ENCODE results near the gene WFS1. TPM values are rescaled to one million over a fixed set of nuclear protein-coding genes. Genes with fewer than 3 reads are reported as not detected.

WFS1 gene
- polyA plus RNA-seq, 1 of the 3 experiments (the other 2 are of a cell fraction), result 18.7 TPM

DNA sequence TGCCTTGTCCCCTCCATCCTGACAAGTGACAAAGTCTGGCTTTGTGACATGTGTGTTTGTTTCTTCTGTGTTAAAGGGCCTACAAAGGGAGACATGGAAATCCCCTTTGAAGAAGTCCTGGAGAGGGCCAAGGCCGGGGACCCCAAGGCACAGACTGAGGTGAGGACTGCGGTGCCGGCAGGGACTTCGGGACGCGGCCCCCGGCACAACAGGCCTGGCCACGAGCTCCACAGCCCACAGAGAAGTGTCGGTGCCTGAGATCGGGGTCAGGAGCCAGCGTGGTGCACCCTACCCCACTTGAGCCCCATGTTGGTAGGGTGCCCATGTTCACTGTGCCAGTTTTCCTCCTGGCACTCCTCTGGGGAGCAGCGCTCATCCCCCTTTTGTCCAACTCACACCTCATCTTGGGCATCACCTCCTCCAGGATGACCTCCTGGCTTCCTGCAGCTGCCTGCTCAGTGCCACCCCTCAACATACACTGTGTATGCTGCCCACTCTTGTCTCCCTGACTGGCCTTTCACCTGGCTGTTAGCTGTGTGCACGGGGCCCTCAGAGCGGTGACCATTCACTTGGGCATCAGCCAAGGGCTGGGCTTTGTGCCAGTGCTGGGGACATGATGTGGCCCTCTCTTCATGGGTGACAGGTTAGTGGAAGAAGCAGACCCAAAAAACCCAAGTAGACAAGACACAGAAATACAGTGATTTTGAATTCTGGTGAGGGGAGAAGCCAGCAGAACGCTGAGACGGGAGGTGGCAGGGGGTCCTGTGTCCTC, 17.6 kb downstream of the WFS1 start:
- POLR2A ChIA-PET, result no interaction called here

DNA sequence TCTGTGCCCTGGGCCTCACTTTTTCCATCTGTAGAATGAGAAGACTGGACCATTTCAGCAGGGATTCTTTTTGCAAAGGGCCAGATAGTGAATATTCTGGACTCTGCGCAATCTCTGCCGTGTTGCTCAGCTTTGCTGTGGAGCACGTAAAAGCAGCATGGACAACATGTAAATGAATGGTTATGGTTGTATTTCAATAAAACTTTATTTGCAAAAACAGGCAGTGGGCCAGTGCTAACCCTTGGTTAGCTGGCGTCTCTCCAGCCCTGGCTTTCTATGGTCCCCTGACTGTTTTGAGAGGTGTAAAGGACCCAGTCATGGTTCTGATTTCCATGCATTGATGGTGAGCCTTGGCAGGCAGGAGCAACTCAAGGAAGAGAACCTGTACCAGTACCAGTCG, 18.7 kb downstream of the WFS1 start:
- H3K4me3 ChIP-seq (ENCODE audit: low read depth in 2 of 2, low read length in 1 of 2), result no peak overlapping the region
- H3K79me2 ChIP-seq (ENCODE audit: insufficient read depth), result no peaks in the 10 kb centered on the region
- ChIA-PET POLR2A (no interaction called here), CTCF (no interaction called here)
- no peaks in the 10 kb centered on the region for H3K27me3 ChIP-seq (ENCODE audit: insufficient read depth)
- TF ChIP-seq ELF1 (IDR thresholded peaks at IDR 0.05) (no peak), FOXJ3 (CRISPR knock-in tag; IDR thresholded peaks at IDR 0.05) (no peak)
- H3K9me2 ChIP-seq, result no peaks in the 10 kb centered on the region
- H3K36me3 ChIP-seq (replicated peaks in 1 of 2; ENCODE audit: control insufficient read depth in 1 of 2, insufficient read depth in 2 of 2, low read length in 1 of 2), result peaks cover 0 to 10% of the 10 kb centered on the region in 2 experiments
- no peak for DNase-seq
- H2AFZ ChIP-seq (ENCODE audit: low read depth), result no peak overlapping the region
- no peaks in the 10 kb centered on the region for H3F3A ChIP-seq (replicated peaks; ENCODE audit: insufficient read depth)
- H3K4me1 ChIP-seq (ENCODE audit: control insufficient read depth in 1 of 2, insufficient read depth in 2 of 2, low read depth in 1 of 2, low read length in 1 of 2), result no peaks in the 10 kb centered on the region
- H3K4me2 ChIP-seq, result no peak overlapping the region
- WGBS (ENCODE audit: low lambda C conversion rate), result 100% methylated on average over 2 of the region's 5 CpGs
- no peak overlapping the region for H3K9ac ChIP-seq
- no peak overlapping the region for H3K27ac ChIP-seq (ENCODE audit: low read depth in 2 of 2, low read length in 1 of 2)
- no peaks in the 10 kb centered on the region for H3K9me3 ChIP-seq
- H4K20me1 ChIP-seq (ENCODE audit: insufficient read depth), result no peaks in the 10 kb centered on the region

More for the DNA sequence above, 17.6 kb downstream of the WFS1 start:
- no peaks in the 10 kb centered on the region for H3K9me3 ChIP-seq
- no peaks in the 10 kb centered on the region for H4K20me1 ChIP-seq (ENCODE audit: insufficient read depth)
- H3K9me2 ChIP-seq, result no peaks in the 10 kb centered on the region
- no peak overlapping the region for H3K27ac ChIP-seq (ENCODE audit: low read depth in 2 of 2, low read length in 1 of 2)
- whole genome bisulfite sequencing (ENCODE audit: low lambda C conversion rate), result 93% methylated on average over 13 of the region's 16 CpGs
- no peak overlapping the region for H3K9ac ChIP-seq
- no peak for DNase-seq
- H3F3A ChIP-seq (replicated peaks; ENCODE audit: insufficient read depth), result no peaks in the 10 kb centered on the region
- no peaks in the 10 kb centered on the region for H3K27me3 ChIP-seq (ENCODE audit: insufficient read depth)
- H3K4me3 ChIP-seq (ENCODE audit: low read depth in 2 of 2, low read length in 1 of 2), result no peak overlapping the region
- H3K79me2 ChIP-seq (ENCODE audit: insufficient read depth), result no peaks in the 10 kb centered on the region
- no peak overlapping the region for H3K4me2 ChIP-seq
- H2AFZ ChIP-seq (ENCODE audit: low read depth), result no peak overlapping the region
- TF ChIP-seq SIN3A (IDR thresholded peaks at IDR 0.05; ENCODE audit: borderline replicate concordance, low read depth, low read length), result no peak
- peaks cover 0 to 3% of the 10 kb centered on the region in 2 experiments; a peak in 1 of 4 replicates for H3K4me1 ChIP-seq (ENCODE audit: control insufficient read depth in 1 of 2, insufficient read depth in 2 of 2, low read depth in 1 of 2, low read length in 1 of 2)
- CTCF ChIA-PET, result interaction anchor here (1.4 kb wide), 1 partner anchor 36 kb away, joined by 5 read pairs; no protein-coding TSS in a partner anchor
- peaks cover 0 to 10% of the 10 kb centered on the region in 2 experiments for H3K36me3 ChIP-seq (replicated peaks in 1 of 2; ENCODE audit: control insufficient read depth in 1 of 2, insufficient read depth in 2 of 2, low read length in 1 of 2)

DNA sequence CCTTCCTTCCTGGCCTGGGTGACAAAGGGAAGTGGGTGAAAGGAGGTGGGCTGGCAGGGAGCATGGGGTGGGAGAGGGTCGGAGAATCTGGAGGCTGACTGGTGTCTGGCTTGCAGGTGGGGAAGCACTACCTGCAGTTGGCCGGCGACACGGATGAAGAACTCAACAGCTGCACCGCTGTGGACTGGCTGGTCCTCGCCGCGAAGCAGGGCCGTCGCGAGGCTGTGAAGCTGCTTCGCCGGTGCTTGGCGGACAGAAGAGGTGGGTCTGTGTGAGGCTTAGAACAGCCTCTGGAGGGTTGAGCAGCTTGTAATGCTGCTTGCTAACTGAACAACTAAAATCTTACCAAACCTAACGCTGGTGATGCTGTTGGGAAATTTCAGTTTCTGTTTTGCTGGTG, 19.2 kb downstream of the WFS1 start:
- 90% methylated on average over 12 of the region's 15 CpGs for WGBS (ENCODE audit: low lambda C conversion rate)

More for the DNA sequence above, 19.2 kb downstream of the WFS1 start:
- H3K9ac ChIP-seq, result no peak overlapping the region
- H2AFZ ChIP-seq (ENCODE audit: low read depth), result no peak overlapping the region
- no peaks in the 10 kb centered on the region for H3K4me1 ChIP-seq (ENCODE audit: control insufficient read depth in 1 of 2, insufficient read depth in 2 of 2, low read depth in 1 of 2, low read length in 1 of 2)
- CTCF ChIA-PET, result interaction anchor here (1.0 kb wide), 1 partner anchor 38 kb away, joined by 5 read pairs; no protein-coding TSS in a partner anchor
- H3K4me2 ChIP-seq, result no peak overlapping the region
- H3K36me3 ChIP-seq (replicated peaks in 1 of 2; ENCODE audit: control insufficient read depth in 1 of 2, insufficient read depth in 2 of 2, low read length in 1 of 2), result peaks cover 0 to 10% of the 10 kb centered on the region in 2 experiments
- DNase-seq, result no peak
- no peaks in the 10 kb centered on the region for H3K9me3 ChIP-seq
- H3K4me3 ChIP-seq (ENCODE audit: low read depth in 2 of 2, low read length in 1 of 2), result no peak overlapping the region
- H4K20me1 ChIP-seq (ENCODE audit: insufficient read depth), result no peaks in the 10 kb centered on the region
- no peak overlapping the region; a peak in 1 of 4 replicates for H3K27ac ChIP-seq (ENCODE audit: low read depth in 2 of 2, low read length in 1 of 2)
- POLR2A ChIA-PET, result no interaction called here
- no peaks in the 10 kb centered on the region for H3K79me2 ChIP-seq (ENCODE audit: insufficient read depth)
- H3K27me3 ChIP-seq (ENCODE audit: insufficient read depth), result no peaks in the 10 kb centered on the region
- H3F3A ChIP-seq (replicated peaks; ENCODE audit: insufficient read depth), result no peaks in the 10 kb centered on the region
- no peaks in the 10 kb centered on the region for H3K9me2 ChIP-seq
- TF ChIP-seq CHD2 (IDR thresholded peaks at IDR 0.05; ENCODE audit: low read length, partially characterized antibody) (no peak), RCOR1 (IDR thresholded peaks at IDR 0.05; ENCODE audit: low read length) (no peak), SMC3 (IDR thresholded peaks at IDR 0.05; ENCODE audit: low read depth, low read length) (no peak)
- TF ChIP-seq, protein P1, sequence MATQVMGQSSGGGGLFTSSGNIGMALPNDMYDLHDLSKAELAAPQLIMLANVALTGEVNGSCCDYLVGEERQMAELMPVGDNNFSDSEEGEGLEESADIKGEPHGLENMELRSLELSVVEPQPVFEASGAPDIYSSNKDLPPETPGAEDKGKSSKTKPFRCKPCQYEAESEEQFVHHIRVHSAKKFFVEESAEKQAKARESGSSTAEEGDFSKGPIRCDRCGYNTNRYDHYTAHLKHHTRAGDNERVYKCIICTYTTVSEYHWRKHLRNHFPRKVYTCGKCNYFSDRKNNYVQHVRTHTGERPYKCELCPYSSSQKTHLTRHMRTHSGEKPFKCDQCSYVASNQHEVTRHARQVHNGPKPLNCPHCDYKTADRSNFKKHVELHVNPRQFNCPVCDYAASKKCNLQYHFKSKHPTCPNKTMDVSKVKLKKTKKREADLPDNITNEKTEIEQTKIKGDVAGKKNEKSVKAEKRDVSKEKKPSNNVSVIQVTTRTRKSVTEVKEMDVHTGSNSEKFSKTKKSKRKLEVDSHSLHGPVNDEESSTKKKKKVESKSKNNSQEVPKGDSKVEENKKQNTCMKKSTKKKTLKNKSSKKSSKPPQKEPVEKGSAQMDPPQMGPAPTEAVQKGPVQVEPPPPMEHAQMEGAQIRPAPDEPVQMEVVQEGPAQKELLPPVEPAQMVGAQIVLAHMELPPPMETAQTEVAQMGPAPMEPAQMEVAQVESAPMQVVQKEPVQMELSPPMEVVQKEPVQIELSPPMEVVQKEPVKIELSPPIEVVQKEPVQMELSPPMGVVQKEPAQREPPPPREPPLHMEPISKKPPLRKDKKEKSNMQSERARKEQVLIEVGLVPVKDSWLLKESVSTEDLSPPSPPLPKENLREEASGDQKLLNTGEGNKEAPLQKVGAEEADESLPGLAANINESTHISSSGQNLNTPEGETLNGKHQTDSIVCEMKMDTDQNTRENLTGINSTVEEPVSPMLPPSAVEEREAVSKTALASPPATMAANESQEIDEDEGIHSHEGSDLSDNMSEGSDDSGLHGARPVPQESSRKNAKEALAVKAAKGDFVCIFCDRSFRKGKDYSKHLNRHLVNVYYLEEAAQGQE (IDR thresholded peaks at IDR 0.05; ENCODE audit: low read depth, low read length), result no peak
